Stimulated activated CD4-positive, alpha-beta T cell treated with anti-CD3 and anti-CD28 coated beads, Interleukin-1b, Interleukin-23, amount 100 ng/mL, for 4 hours (primary cell): ENCODE data around the gene BAK1.
"Not testable (repeated sequence)": the region's sequence is repeated elsewhere in the genome, so short reads cannot be mapped to it uniquely, and the experiment has no call there.

Experiments
- DNase-seq, 2 donors: peaks; one replicate each; pipeline ENCODE4 v3.0.0-alpha.2; 2020; ENCODE audit warnings: low read depth in 2 of 2

BAK1 gene

GRCh38 chr6:33552252-33552651 lies 27.8 kb downstream of the BAK1 start:
- DNase-seq, result no peak

GRCh38 chr6:33551538-33551937 lies 28.5 kb downstream of the BAK1 start:
- DNase-seq, result no peak

GRCh38 chr6:33549896-33550295 lies 30.2 kb downstream of the BAK1 start:
- DNase-seq, result no peak

- DNase-seq, result no peak
Measured at GRCh38 chr6:33549196-33549595, 30.9 kb downstream of the BAK1 start.

GRCh38 chr6:33547499-33547898 lies 32.6 kb downstream of the BAK1 start:
- no peak for DNase-seq

GRCh38 chr6:33546766-33547165 lies 33.3 kb downstream of the BAK1 start:
- DNase-seq, result no peak

GRCh38 chr6:33545292-33545691 lies 34.8 kb downstream of the BAK1 start:
- DNase-seq, result not testable (repeated sequence)

GRCh38 chr6:33543116-33543515 lies 37.0 kb downstream of the BAK1 start:
- DNase-seq, result no peak

- no peak for DNase-seq
Measured at GRCh38 chr6:33540768-33541167, 39.3 kb downstream of the BAK1 start.

GRCh38 chr6:33534702-33535101 lies 45.4 kb downstream of the BAK1 start:
- no peak for DNase-seq

- DNase-seq, result peak; percentile 9 to 21
Measured at GRCh38 chr6:33533163-33533869, 46.8 kb downstream of the BAK1 start.

- DNase-seq, result not testable (repeated sequence)
Measured at GRCh38 chr6:33532431-33532830, 47.6 kb downstream of the BAK1 start.

- DNase-seq, result not testable (repeated sequence)
Measured at GRCh38 chr6:33530617-33531016, 49.5 kb downstream of the BAK1 start.
